Smooth muscle cell (in vitro differentiated cells): ENCODE results near the gene BMP2K. TPM values are rescaled to one million over a fixed set of nuclear protein-coding genes. Genes with fewer than 3 reads are reported as not detected.

ENCODE experiments used
- DNase-seq: peaks from one replicate; lab custom pipeline; 2025; ENCODE audit not compliant: unreplicated experiment; lab: John Stamatoyannopoulos, UW
- H2AFZ ChIP-seq: fragments of 200-600 bp; sonication (generic); 2 replicates; pipeline ENCODE4 v1.6.0; 2016; ENCODE audit warnings: antibody characterized with exemption, low read depth, mild to moderate bottlenecking
- H3F3A ChIP-seq: fragments of 200-600 bp; sonication (generic); 2 replicates; pipeline ENCODE4 v1.6.0; 2017; ENCODE audit warnings: antibody characterized with exemption, low read depth
- H3K27ac ChIP-seq: fragments of 200-600 bp; sonication (generic); 2 replicates; pipeline ENCODE4 v1.5.1; 2016; ENCODE audit warnings: low read depth, mild to moderate bottlenecking
- H3K27me3 ChIP-seq: fragments of 200-600 bp; sonication (generic); 2 replicates; pipeline ENCODE4 v1.6.1; 2016; ENCODE audit warnings: low read depth, mild to moderate bottlenecking
- H3K36me3 ChIP-seq: fragments of 200-600 bp; sonication (generic); 2 replicates; pipeline ENCODE4 v1.5.1; 2016; ENCODE audit warnings: low read depth
- H3K4me1 ChIP-seq: fragments of 200-600 bp; sonication (generic); 2 replicates; pipeline ENCODE4 v1.5.1; 2016; ENCODE audit warnings: low read depth
- H3K4me2 ChIP-seq: fragments of 200-600 bp; sonication (generic); 2 replicates; pipeline ENCODE4 v1.6.0; 2016; ENCODE audit warnings: mild to moderate bottlenecking
- H3K4me3 ChIP-seq: fragments of 200-600 bp; sonication (generic); 2 replicates; pipeline ENCODE4 v1.5.1; 2016; ENCODE audit warnings: mild to moderate bottlenecking
- H3K79me2 ChIP-seq: fragments of 200-600 bp; sonication (generic); 2 replicates; pipeline ENCODE4 v1.6.0; 2016; ENCODE audit warnings: low read depth, mild to moderate bottlenecking
- H3K9ac ChIP-seq: fragments of 200-600 bp; sonication (generic); 2 replicates; pipeline ENCODE4 v1.6.0; 2016; ENCODE audit warnings: low read depth
- H3K9me3 ChIP-seq: fragments of 200-600 bp; sonication (generic); replicated peaks from 2 replicates; pipeline ENCODE4 v1.5.1; 2016; ENCODE audit warnings: low read depth
- H4K20me1 ChIP-seq: fragments of 200-600 bp; sonication (generic); 2 replicates; pipeline ENCODE4 v1.6.0; 2016; ENCODE audit warnings: low read depth
- CTCF ChIP-seq: fragments of 200-600 bp; sonication (generic); IDR thresholded peaks from 2 replicates; pipeline ENCODE4 v1.5.1; 2017; ENCODE audit warnings: borderline replicate concordance, mild to moderate bottlenecking, antibody characterized with exemption; ENCODE audit not compliant: insufficient read depth, poor library complexity, severe bottlenecking
- WGBS: methylation state at CpG from one replicate; pipeline ENCODE4 v1.1.7; 2016; ENCODE audit warnings: low lambda C conversion rate; 5-methylcytosine and 5-hydroxymethylcytosine counted together
- polyA plus RNA-seq: library from polyadenylated mRNA; unstranded; fragments of >200 nt; fragmentation: Nextera tagmentation; extraction: Ambion mirVana; gene quantifications from 2 replicates; pipeline ENCODE4 v1.2.1, GENCODE V29; 2016
- total RNA-seq: library from RNA; depleted of rRNA; stranded (reverse); fragments of >200 nt; gene quantifications from 2 replicates; pipeline ENCODE4 v1.2.3, GENCODE V29; 2014

Gene BMP2K
- total RNA-seq = 29.4 and 32.0 TPM in 2 replicates
- 3.9 and 11.9 TPM in 2 replicates for polyA plus RNA-seq

- DNase-seq = peak; percentile 90
- no peaks in the 10 kb centered on the region for H3F3A ChIP-seq
- no peak for TF ChIP-seq CTCF
- H3K4me1 ChIP-seq = peaks cover 28% of the 10 kb centered on the region
- 1% methylated on average over 17 of the region's 95 CpGs for WGBS
- H3K9ac ChIP-seq = peak within 1 kb of the TSS; percentile 94
- H3K27me3 ChIP-seq = no peaks in the 10 kb centered on the region
- peak within 1 kb of the TSS; percentile 96 for H3K27ac ChIP-seq
- H3K9me3 ChIP-seq = no peaks in the 10 kb centered on the region
- H3K36me3 ChIP-seq = no peaks in the 10 kb centered on the region
- peaks cover 44% of the 10 kb centered on the region for H3K79me2 ChIP-seq
- H3K4me2 ChIP-seq = peak within 1 kb of the TSS; percentile 90
- H4K20me1 ChIP-seq = peaks cover 24% of the 10 kb centered on the region
- peak within 1 kb of the TSS; percentile 68 for H2AFZ ChIP-seq
- peak within 1 kb of the TSS; percentile 64 for H3K4me3 ChIP-seq
Observed at GRCh38 chr4:78776079-78776728, at the start of gene BMP2K. Gene BMP2K, plus strand, starts transcription at chr4:78776350. Its CDS starts 194 bp downstream, at chr4:78776544.

- 96% methylated on average over 1 of the region's 1 CpG for WGBS
- H3K79me2 ChIP-seq = no peaks in the 10 kb centered on the region
- no peaks in the 10 kb centered on the region for H3K9me3 ChIP-seq
- no peaks in the 10 kb centered on the region for H4K20me1 ChIP-seq
- H3K4me1 ChIP-seq = no peaks in the 10 kb centered on the region
- no peaks in the 10 kb centered on the region for H3K27me3 ChIP-seq
- no peak overlapping the region for H3K9ac ChIP-seq
- no peak overlapping the region for H3K4me3 ChIP-seq
- no peak for TF ChIP-seq CTCF
- no peak overlapping the region for H2AFZ ChIP-seq
- H3K36me3 ChIP-seq = no peaks in the 10 kb centered on the region
- DNase-seq = no peak
- no peaks in the 10 kb centered on the region for H3F3A ChIP-seq
- H3K4me2 ChIP-seq = no peak overlapping the region
- H3K27ac ChIP-seq = no peak overlapping the region
Observed at GRCh38 chr4:78726546-78726945, 49.6 kb upstream of the BMP2K start.

DNA sequence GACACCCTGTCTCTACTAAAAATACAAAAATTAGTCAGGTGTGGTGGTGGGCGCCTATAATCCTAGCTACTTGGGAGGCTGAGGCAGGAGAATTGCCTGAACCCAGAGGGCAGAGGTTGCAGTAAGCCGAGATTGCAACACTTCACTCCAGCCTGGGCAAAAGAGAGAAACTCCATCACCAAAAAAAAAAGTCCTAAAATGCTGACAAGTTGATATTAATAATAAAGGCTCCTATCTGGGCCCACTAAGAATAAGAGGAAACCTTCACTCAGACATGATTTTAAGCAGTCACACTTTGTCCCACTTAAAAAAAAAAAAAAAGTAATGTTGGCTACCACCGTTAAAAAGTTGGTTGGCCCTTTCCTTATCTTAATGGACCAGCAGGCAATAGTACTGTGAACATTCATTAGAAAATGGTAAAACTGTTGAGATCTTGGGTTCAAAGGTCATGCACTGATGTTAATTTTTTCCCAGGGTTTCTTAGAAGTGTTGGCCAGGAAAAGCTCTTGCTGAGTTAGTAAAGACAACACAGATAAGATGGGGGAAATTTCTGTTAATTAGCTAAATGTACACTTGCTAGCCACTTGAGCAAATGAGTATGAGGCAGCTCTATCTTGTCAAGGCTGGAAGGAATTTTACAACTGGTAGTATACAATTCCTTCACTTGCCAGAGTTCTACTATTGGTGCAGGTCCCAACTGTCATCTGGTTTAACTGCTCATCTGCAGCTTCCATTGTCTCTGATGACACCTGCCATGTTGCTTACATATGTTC lies 43.6 kb upstream of the BMP2K start:
- Histone ChIP-seq H3K36me3 (no peaks in the 10 kb centered on the region), H4K20me1 (no peaks in the 10 kb centered on the region), H3K4me1 (no peaks in the 10 kb centered on the region), H2AFZ (no peak overlapping the region), H3K27ac (no peak overlapping the region), H3K9me3 (no peaks in the 10 kb centered on the region), H3F3A (no peaks in the 10 kb centered on the region), H3K4me3 (no peak overlapping the region), H3K9ac (no peak overlapping the region), H3K79me2 (no peaks in the 10 kb centered on the region), H3K27me3 (no peaks in the 10 kb centered on the region), H3K4me2 (no peak overlapping the region)
- 74% methylated on average over 3 of the region's 3 CpGs for WGBS
- no peak for DNase-seq
- no peak for TF ChIP-seq CTCF
